ENCODE measurements around the gene UBE2J1.

UBE2J1 gene

GRCh38 chr6:89375427-89376267 is 23.1 kb upstream of the UBE2J1 start:
- Histone ChIP-seq H3K36me3 (ENCODE audit: low read length) (0 out of 2 replicates have a peak, but pooled peaks cover 4% of the 10 kb centered on the region), H3K27me3 (ENCODE audit: low read length) (no peaks in the 10 kb centered on the region), H3K79me2 (ENCODE audit: insufficient read depth, low read length) (no peaks in the 10 kb centered on the region), H3K9me2 (replicated peaks; ENCODE audit: insufficient read depth, low read length) (no peaks in the 10 kb centered on the region), H3K9me3 (ENCODE audit: insufficient read depth, low read length) (no peaks in the 10 kb centered on the region), H2AFZ (ENCODE audit: low read depth, low read length, severe bottlenecking) (no peak overlapping the region), H3F3A (ENCODE audit: insufficient read depth) (peaks cover 37% of the 10 kb centered on the region), H3K4me2 (ENCODE audit: low read depth, low read length, poor library complexity, severe bottlenecking) (peak overlapping the region; percentile 34), H3K4me3 (ENCODE audit: insufficient read depth, low read length, poor library complexity, severe bottlenecking) (no peak overlapping the region), H3K27ac (ENCODE audit: low read depth, low read length) (peak overlapping the region; percentile 82), H4K20me1 (ENCODE audit: low read depth, low read length) (no peaks in the 10 kb centered on the region), H3K9ac (ENCODE audit: low read length) (no peak overlapping the region)
- TF ChIP-seq EZH2phosphoT487 (conservative IDR thresholded peaks at IDR 0.05; ENCODE audit: low read length) = no peak
- peak; percentile 59 for TF ChIP-seq CTCF (IDR thresholded peaks at IDR 0.05; ENCODE audit: insufficient read depth, low read length, poor library complexity, severe bottlenecking)

GRCh38 chr6:89372506-89372901 is 20.0 kb upstream of the UBE2J1 start:
- Histone ChIP-seq H3K9me2 (replicated peaks; ENCODE audit: insufficient read depth, low read length) (no peaks in the 10 kb centered on the region), H4K20me1 (ENCODE audit: low read depth, low read length) (no peaks in the 10 kb centered on the region), H3K9ac (ENCODE audit: low read length) (peak overlapping the region; percentile 47), H3F3A (ENCODE audit: insufficient read depth) (peaks cover 43% of the 10 kb centered on the region), H3K27me3 (ENCODE audit: low read length) (no peaks in the 10 kb centered on the region), H3K9me3 (ENCODE audit: insufficient read depth, low read length) (no peaks in the 10 kb centered on the region), H3K79me2 (ENCODE audit: insufficient read depth, low read length) (no peaks in the 10 kb centered on the region), H2AFZ (ENCODE audit: low read depth, low read length, severe bottlenecking) (peak overlapping the region; percentile 83), H3K36me3 (ENCODE audit: low read length) (peaks cover 9% of the 10 kb centered on the region), H3K4me2 (ENCODE audit: low read depth, low read length, poor library complexity, severe bottlenecking) (peak overlapping the region; percentile 49), H3K4me3 (ENCODE audit: insufficient read depth, low read length, poor library complexity, severe bottlenecking) (no peak overlapping the region), H3K27ac (ENCODE audit: low read depth, low read length) (peak overlapping the region; percentile 84)
- no peak for TF ChIP-seq CTCF (IDR thresholded peaks at IDR 0.05; ENCODE audit: insufficient read depth, low read length, poor library complexity, severe bottlenecking)
- TF ChIP-seq EZH2phosphoT487 (conservative IDR thresholded peaks at IDR 0.05; ENCODE audit: low read length) = no peak

GRCh38 chr6:89371849-89372505 is 19.5 kb upstream of the UBE2J1 start:
- Histone ChIP-seq H3K9ac (ENCODE audit: low read length) (peak overlapping the region; percentile 47), H3K4me2 (ENCODE audit: low read depth, low read length, poor library complexity, severe bottlenecking) (peak overlapping the region; percentile 49), H3K4me3 (ENCODE audit: insufficient read depth, low read length, poor library complexity, severe bottlenecking) (no peak overlapping the region), H3K27me3 (ENCODE audit: low read length) (no peaks in the 10 kb centered on the region), H4K20me1 (ENCODE audit: low read depth, low read length) (no peaks in the 10 kb centered on the region), H3K27ac (ENCODE audit: low read depth, low read length) (peak overlapping the region; percentile 84), H3K36me3 (ENCODE audit: low read length) (peaks cover 14% of the 10 kb centered on the region), H3F3A (ENCODE audit: insufficient read depth) (peaks cover 43% of the 10 kb centered on the region), H3K9me3 (ENCODE audit: insufficient read depth, low read length) (no peaks in the 10 kb centered on the region), H2AFZ (ENCODE audit: low read depth, low read length, severe bottlenecking) (peak overlapping the region; percentile 83), H3K79me2 (ENCODE audit: insufficient read depth, low read length) (no peaks in the 10 kb centered on the region), H3K9me2 (replicated peaks; ENCODE audit: insufficient read depth, low read length) (no peaks in the 10 kb centered on the region)
- TF ChIP-seq EZH2phosphoT487 (conservative IDR thresholded peaks at IDR 0.05; ENCODE audit: low read length) (no peak), CTCF (IDR thresholded peaks at IDR 0.05; ENCODE audit: insufficient read depth, low read length, poor library complexity, severe bottlenecking) (peak; percentile 98)

All from SU-DHL-6 (cell line).